Astrocyte (in vitro differentiated cells and primary cell): ENCODE data around the gene AP4S1. TPM values are rescaled to one million over a fixed set of nuclear protein-coding genes. Genes with fewer than 3 reads are reported as not detected.

Experiments
- DNase-seq: peaks from one replicate; pipeline ENCODE4 v3.0.0-alpha.2; 2010; ENCODE audit warnings: low read depth
- FAIRE-seq: peaks from 2 replicates; lab custom pipeline; 2011; peaks lifted over from hg19 to GRCh38; lab: Jason Lieb, UNC
- H2AFZ ChIP-seq: 2 replicates; pipeline ENCODE4 v1.6.0; 2012; ENCODE audit warnings: low read depth, low read length, inconsistent platforms
- H3K27ac ChIP-seq: 2 replicates; pipeline ENCODE4 v1.5.1; 2011; ENCODE audit warnings: low read depth, low read length, inconsistent platforms
- H3K27me3 ChIP-seq: 2 replicates; pipeline ENCODE4 v1.6.0; 2011; ENCODE audit warnings: low read length, inconsistent platforms; ENCODE audit not compliant: insufficient read depth
- H3K36me3 ChIP-seq: 2 replicates; pipeline ENCODE4 v1.5.1; 2011; ENCODE audit warnings: low read length, inconsistent platforms; ENCODE audit not compliant: insufficient read depth
- H3K4me1 ChIP-seq: 2 replicates; pipeline ENCODE4 v1.5.1; 2011; ENCODE audit warnings: low read length, inconsistent platforms; ENCODE audit not compliant: insufficient read depth
- H3K4me2 ChIP-seq: 2 replicates; pipeline ENCODE4 v1.6.0; 2012; ENCODE audit warnings: low read length, inconsistent platforms
- H3K4me3 ChIP-seq: 2 replicates; pipeline ENCODE4 v1.5.1; 2011; ENCODE audit warnings: low read depth, mild to moderate bottlenecking, low read length, inconsistent platforms; ENCODE audit not compliant: insufficient read depth
- H3K79me2 ChIP-seq: 2 replicates; pipeline ENCODE4 v1.6.0; 2012; ENCODE audit warnings: mild to moderate bottlenecking, low read length, inconsistent platforms; ENCODE audit not compliant: insufficient read depth
- H3K9ac ChIP-seq: 2 replicates; pipeline ENCODE4 v1.6.0; 2012; ENCODE audit warnings: mild to moderate bottlenecking, low read length, inconsistent platforms
- H3K9me3 ChIP-seq: 2 replicates; pipeline ENCODE4 v1.5.1; 2012; ENCODE audit warnings: low read depth, mild to moderate bottlenecking, low read length, inconsistent platforms; ENCODE audit not compliant: insufficient read depth
- H4K20me1 ChIP-seq: 2 replicates; pipeline ENCODE4 v1.6.0; 2012; ENCODE audit warnings: low read length, inconsistent platforms; ENCODE audit not compliant: insufficient read depth
- H3K27ac Mint-ChIP-seq: one replicate; pipeline ENCODE4 v1.8.0; 2021; ENCODE audit warnings: mild to moderate bottlenecking, mixed read lengths; ENCODE audit not compliant: unreplicated experiment
- H3K27me3 Mint-ChIP-seq: one replicate; pipeline ENCODE4 v1.8.0; 2021; ENCODE audit warnings: low read depth, mixed read lengths; ENCODE audit not compliant: unreplicated experiment
- H3K36me3 Mint-ChIP-seq: one replicate; pipeline ENCODE4 v1.8.0; 2021; ENCODE audit warnings: low read depth, mixed read lengths; ENCODE audit not compliant: unreplicated experiment
- H3K4me1 Mint-ChIP-seq: one replicate; pipeline ENCODE4 v1.8.0; 2021; ENCODE audit warnings: low read depth, mixed read lengths; ENCODE audit not compliant: unreplicated experiment
- H3K4me3 Mint-ChIP-seq: one replicate; pipeline ENCODE4 v1.8.0; 2021; ENCODE audit warnings: mild to moderate bottlenecking, moderate library complexity, mixed read lengths; ENCODE audit not compliant: unreplicated experiment
- H3K9me3 Mint-ChIP-seq: one replicate; pipeline ENCODE4 v1.8.0; 2021; ENCODE audit warnings: mild to moderate bottlenecking, mixed read lengths; ENCODE audit not compliant: unreplicated experiment
- CTCF ChIP-seq: IDR thresholded peaks from 2 replicates; pipeline ENCODE4 v1.5.1; 2011; ENCODE audit warnings: low read depth, mild to moderate bottlenecking, inconsistent platforms, low read length, moderate library complexity; ENCODE audit not compliant: insufficient read depth
- EZH2 ChIP-seq: IDR thresholded peaks from 2 replicates; pipeline ENCODE4 v1.6.1; 2012; ENCODE audit warnings: mild to moderate bottlenecking, low read length, inconsistent platforms; ENCODE audit not compliant: insufficient read depth
- total RNA-seq: library from RNA; stranded (reverse); gene quantifications from 2 replicates; pipeline ENCODE4 v1.2.1, GENCODE V29; 2021

The AP4S1 gene
- total RNA-seq, 1 donor from 2014 or later, result 5.7 TPM

GRCh38 chr14:30996892-30997659 lies 28.4 kb upstream of the AP4S1 start:
- peaks cover 97% of the 10 kb centered on the region for H3K79me2 ChIP-seq
- DNase-seq, result no peak
- peaks cover 11% of the 10 kb centered on the region for H3K4me1 ChIP-seq
- H3K4me2 ChIP-seq, result no peak overlapping the region
- no peaks in the 10 kb centered on the region for H3K36me3 ChIP-seq
- H3K9me3 Mint-ChIP-seq, result no peaks in the 10 kb centered on the region
- peaks cover 13% of the 10 kb centered on the region for H3K4me1 Mint-ChIP-seq
- no peak overlapping the region for H3K27ac Mint-ChIP-seq
- no peaks in the 10 kb centered on the region for H3K27me3 Mint-ChIP-seq
- no peak overlapping the region for H3K27ac ChIP-seq
- H3K27me3 ChIP-seq, result no peaks in the 10 kb centered on the region
- H2AFZ ChIP-seq, result no peak overlapping the region
- H3K4me3 Mint-ChIP-seq, result no peak overlapping the region
- TF ChIP-seq CTCF, result no peak
- TF ChIP-seq EZH2, result no peak
- H3K9ac ChIP-seq, result no peak overlapping the region
- peaks cover 21% of the 10 kb centered on the region for H3K36me3 Mint-ChIP-seq
- no peak for FAIRE-seq
- H4K20me1 ChIP-seq, result peaks cover 93% of the 10 kb centered on the region
- no peak overlapping the region for H3K4me3 ChIP-seq
- H3K9me3 ChIP-seq, result no peaks in the 10 kb centered on the region

GRCh38 chr14:30998100-30998706 lies 27.2 kb upstream of the AP4S1 start:
- H3K4me1 Mint-ChIP-seq, result peaks cover 13% of the 10 kb centered on the region
- Histone ChIP-seq H3K79me2 (peaks cover 94% of the 10 kb centered on the region), H3K9me3 (no peaks in the 10 kb centered on the region), H3K4me2 (no peak overlapping the region), H2AFZ (no peak overlapping the region), H4K20me1 (peaks cover 89% of the 10 kb centered on the region), H3K27ac (no peak overlapping the region), H3K36me3 (peaks cover under 1% of the 10 kb centered on the region), H3K27me3 (no peaks in the 10 kb centered on the region), H3K9ac (no peak overlapping the region), H3K4me1 (peaks cover 11% of the 10 kb centered on the region), H3K4me3 (no peak overlapping the region)
- no peak overlapping the region for H3K4me3 Mint-ChIP-seq
- no peaks in the 10 kb centered on the region for H3K27me3 Mint-ChIP-seq
- DNase-seq (no peak), FAIRE-seq (no peak)
- no peaks in the 10 kb centered on the region for H3K9me3 Mint-ChIP-seq
- TF ChIP-seq EZH2 (no peak), CTCF (no peak)
- H3K36me3 Mint-ChIP-seq, result peaks cover 22% of the 10 kb centered on the region
- H3K27ac Mint-ChIP-seq, result no peak overlapping the region
